IMR-90 (cell line): Measurements from ENCODE around the gene OLFML3.

Experiments used
- MXI1 ChIP-seq: IDR thresholded peaks from 2 replicates; pipeline ENCODE4 v1.6.1; 2012; ENCODE audit warnings: low read depth, mild to moderate bottlenecking, low read length, moderate library complexity, borderline replicate concordance
- POLR2A ChIP-seq: IDR thresholded peaks from 2 replicates; pipeline ENCODE4 v1.6.1; 2012; ENCODE audit warnings: mild to moderate bottlenecking, low read depth, low read length
- RAD21 ChIP-seq: IDR thresholded peaks from 2 replicates; pipeline ENCODE4 v1.6.1; 2012; ENCODE audit warnings: low read length, improper control_type of control experiment
- SMC3 ChIP-seq: fragments of 150-350 bp; IDR thresholded peaks from 2 replicates; pipeline ENCODE4 v1.6.1; 2016; ENCODE audit warnings: low read depth, mild to moderate bottlenecking, antibody characterized with exemption, low read length, moderate library complexity
- TF ChIP-seq, protein P1 (sequence below): conservative IDR thresholded peaks from 2 replicates; pipeline ENCODE4 v1.5.1; 2012; ENCODE audit warnings: mild to moderate bottlenecking, low read depth, low read length, improper control_type of control experiment

- TF ChIP-seq RAD21 (no peak), POLR2A (no peak), MXI1 (no peak), SMC3 (no peak)
- TF ChIP-seq, protein P1, sequence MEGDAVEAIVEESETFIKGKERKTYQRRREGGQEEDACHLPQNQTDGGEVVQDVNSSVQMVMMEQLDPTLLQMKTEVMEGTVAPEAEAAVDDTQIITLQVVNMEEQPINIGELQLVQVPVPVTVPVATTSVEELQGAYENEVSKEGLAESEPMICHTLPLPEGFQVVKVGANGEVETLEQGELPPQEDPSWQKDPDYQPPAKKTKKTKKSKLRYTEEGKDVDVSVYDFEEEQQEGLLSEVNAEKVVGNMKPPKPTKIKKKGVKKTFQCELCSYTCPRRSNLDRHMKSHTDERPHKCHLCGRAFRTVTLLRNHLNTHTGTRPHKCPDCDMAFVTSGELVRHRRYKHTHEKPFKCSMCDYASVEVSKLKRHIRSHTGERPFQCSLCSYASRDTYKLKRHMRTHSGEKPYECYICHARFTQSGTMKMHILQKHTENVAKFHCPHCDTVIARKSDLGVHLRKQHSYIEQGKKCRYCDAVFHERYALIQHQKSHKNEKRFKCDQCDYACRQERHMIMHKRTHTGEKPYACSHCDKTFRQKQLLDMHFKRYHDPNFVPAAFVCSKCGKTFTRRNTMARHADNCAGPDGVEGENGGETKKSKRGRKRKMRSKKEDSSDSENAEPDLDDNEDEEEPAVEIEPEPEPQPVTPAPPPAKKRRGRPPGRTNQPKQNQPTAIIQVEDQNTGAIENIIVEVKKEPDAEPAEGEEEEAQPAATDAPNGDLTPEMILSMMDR = no peak
These were observed 44.7 kb upstream of the OLFML3 start for GRCh38 chr1:113934511-113935055.
